GM20000 (cell line): ENCODE data around the gene ARSJ.

Experiments
- DNase-seq: peaks from one replicate; pipeline ENCODE4 v3.0.0; 2012; ENCODE audit warnings: low spot score
- TF ChIP-seq, protein P1 (sequence below): IDR thresholded peaks from 2 replicates; pipeline ENCODE4 v1.5.1; 2012; ENCODE audit warnings: mild to moderate bottlenecking, control low read depth; ENCODE audit errors: extremely low read depth, missing control alignments

ARSJ gene

GRCh38 chr4:113975578-113975977 lies 3.9 kb downstream of the ARSJ start:
- no peak for DNase-seq
- TF ChIP-seq, protein P1, sequence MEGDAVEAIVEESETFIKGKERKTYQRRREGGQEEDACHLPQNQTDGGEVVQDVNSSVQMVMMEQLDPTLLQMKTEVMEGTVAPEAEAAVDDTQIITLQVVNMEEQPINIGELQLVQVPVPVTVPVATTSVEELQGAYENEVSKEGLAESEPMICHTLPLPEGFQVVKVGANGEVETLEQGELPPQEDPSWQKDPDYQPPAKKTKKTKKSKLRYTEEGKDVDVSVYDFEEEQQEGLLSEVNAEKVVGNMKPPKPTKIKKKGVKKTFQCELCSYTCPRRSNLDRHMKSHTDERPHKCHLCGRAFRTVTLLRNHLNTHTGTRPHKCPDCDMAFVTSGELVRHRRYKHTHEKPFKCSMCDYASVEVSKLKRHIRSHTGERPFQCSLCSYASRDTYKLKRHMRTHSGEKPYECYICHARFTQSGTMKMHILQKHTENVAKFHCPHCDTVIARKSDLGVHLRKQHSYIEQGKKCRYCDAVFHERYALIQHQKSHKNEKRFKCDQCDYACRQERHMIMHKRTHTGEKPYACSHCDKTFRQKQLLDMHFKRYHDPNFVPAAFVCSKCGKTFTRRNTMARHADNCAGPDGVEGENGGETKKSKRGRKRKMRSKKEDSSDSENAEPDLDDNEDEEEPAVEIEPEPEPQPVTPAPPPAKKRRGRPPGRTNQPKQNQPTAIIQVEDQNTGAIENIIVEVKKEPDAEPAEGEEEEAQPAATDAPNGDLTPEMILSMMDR, result no peak

DNA sequence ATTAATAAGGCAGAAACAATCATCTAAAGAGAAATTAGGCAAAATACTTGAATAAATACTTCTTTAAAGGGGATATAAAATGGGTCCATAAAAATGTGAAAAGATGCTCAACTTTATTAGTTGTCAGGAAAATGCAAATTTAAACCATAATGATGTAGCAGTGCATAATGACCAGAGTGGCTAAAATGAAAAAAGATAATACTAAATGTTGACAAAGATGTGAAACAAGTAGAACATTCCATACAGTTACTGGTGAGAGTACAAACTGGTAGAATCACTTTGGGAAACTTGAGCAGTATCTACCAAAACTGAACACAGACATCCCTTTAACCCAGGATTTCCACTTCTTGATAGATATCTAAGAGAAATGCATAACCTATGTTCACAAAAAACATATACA lies 5.0 kb downstream of the ARSJ start:
- TF ChIP-seq, protein P1, result no peak
- DNase-seq, result no peak

- no peak for DNase-seq
These were observed 6.1 kb downstream of the ARSJ start for GRCh38 chr4:113973345-113973744.

GRCh38 chr4:113972781-113973180 lies 6.7 kb downstream of the ARSJ start:
- TF ChIP-seq, protein P1, result no peak
- DNase-seq, result no peak

More at GRCh38 chr4:113973345-113973744, 6.1 kb downstream of the ARSJ start:
- TF ChIP-seq, protein P1, result no peak

- no peak for DNase-seq
- TF ChIP-seq, protein P1, result no peak
These were observed 7.6 kb downstream of the ARSJ start for GRCh38 chr4:113971706-113972360.

GRCh38 chr4:113969709-113970334 lies 9.6 kb downstream of the ARSJ start:
- DNase-seq, result no peak

DNA sequence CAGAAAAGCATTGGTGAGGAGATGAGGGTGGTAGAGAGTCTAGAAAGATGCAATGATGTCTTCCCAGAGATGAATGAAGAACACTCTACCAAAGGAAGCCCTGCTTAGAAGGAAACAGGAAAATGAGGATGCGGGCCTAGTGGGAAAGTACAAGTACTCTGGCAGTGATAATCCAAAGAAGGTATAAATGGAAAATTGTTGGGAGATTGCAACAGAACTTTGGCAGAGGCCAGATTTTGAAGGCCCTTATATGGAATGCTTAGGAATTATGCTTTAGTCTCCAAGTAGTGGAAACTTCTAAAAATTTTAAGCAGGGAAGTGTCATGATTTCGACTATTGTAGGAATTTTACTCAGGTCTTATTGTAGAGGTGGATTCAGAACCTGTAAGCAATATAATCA lies 11.0 kb downstream of the ARSJ start:
- TF ChIP-seq, protein P1, result no peak
- no peak for DNase-seq

More at GRCh38 chr4:113969709-113970334, 9.6 kb downstream of the ARSJ start:
- TF ChIP-seq, protein P1, result no peak
